H1 (cell line): Measurements from ENCODE around the gene GPNMB. TPM values are rescaled to one million over a fixed set of nuclear protein-coding genes. Genes with fewer than 3 reads are reported as not detected.

Source experiments
- BCL11A ChIP-seq, 2 experiments: IDR thresholded peaks; one replicate each; pipeline ENCODE4 v1.6.1; 2011; ENCODE audit warnings: low read depth in 2 of 2, low read length in 2 of 2, mild to moderate bottlenecking in 2 of 2
- CEBPB ChIP-seq: IDR thresholded peaks from 2 replicates; pipeline ENCODE4 v1.6.1; 2012; ENCODE audit warnings: low read depth, low read length
- CHD7 ChIP-seq: fragments of 300-600 bp; sonication (generic); IDR thresholded peaks from 2 replicates; pipeline ENCODE4 v1.7.1; 2012; ENCODE audit warnings: low read length, moderate library complexity, mild to moderate bottlenecking, inconsistent platforms; ENCODE audit not compliant: insufficient replicate concordance
- CTBP2 ChIP-seq: IDR thresholded peaks from 2 replicates; pipeline ENCODE4 v1.7.0; 2011; ENCODE audit warnings: borderline replicate concordance, mild to moderate bottlenecking, moderate library complexity, mixed read lengths, low read length; ENCODE audit not compliant: insufficient read depth, insufficient read length
- ZNF274 ChIP-seq: IDR thresholded peaks from 2 replicates; pipeline ENCODE4 v1.7.0; 2012; ENCODE audit warnings: low read length, borderline replicate concordance; ENCODE audit errors: extremely low read depth
- polyA plus RNA-seq, 7 experiments: library from polyadenylated mRNA; depleted of rRNA in 3 of 7; stranded (reverse) in 5 of 7; unstranded in 2 of 7; fragments of >200 nt in 5 of 7; fragments of 200-250 nt in 2 of 7; gene quantifications; 1 replicate in 5 of 7; 2 replicates in 1 of 7; 4 replicates in 1 of 7; pipeline versions ENCODE4 v1.2.1 to v1.2.3, GENCODE V29; 2011 to 2013; ENCODE audit warnings: missing spikeins in 2 of 7, mixed read lengths in 2 of 7
- total RNA-seq: library from RNA; stranded (reverse); fragmentation: NEBNext Ultra II Directional; extraction: Animal tissue kit (Norgen Biotek cat#: 25700); gene quantifications from 2 replicates; pipeline ENCODE4 v1.2.1, GENCODE V29; 2021

The GPNMB gene
- total and polyA plus RNA-seq, 2 of the 8 experiments (the other 6 are each of a cell fraction or from before 2014, with no cell fraction given), result 1.1 to 1.4 TPM

- TF ChIP-seq CHD7, result no peak
- TF ChIP-seq CEBPB, result no peak
- no peak for TF ChIP-seq ZNF274
- TF ChIP-seq BCL11A (IDR thresholded peaks at IDR 0.05; ENCODE audit: low read depth in 2 of 2, low read length in 2 of 2), result no peak
- no peak for TF ChIP-seq CTBP2
Observed at GRCh38 chr7:23212395-23212794, 34.2 kb upstream of the GPNMB start (continued).
